K562 (cell line): ENCODE data around the gene APOM. TPM values are rescaled to one million over a fixed set of nuclear protein-coding genes. Genes with fewer than 3 reads are reported as not detected.

ENCODE experiments used
- ATAC-seq: fragments of 200-7000 bp; cut with Tn5 transposase; 3 replicates; pipeline ENCODE4 v1.9.1; 2020; ENCODE audit warnings: moderate library complexity
- BruUV-seq: library from RNA; stranded (reverse); fragments of 400-500 nt; replicated peaks from 2 replicates; lab custom pipeline; 2021; lab: Mats Ljungman, UMichigan
- CTCF ChIA-PET: fragments of 300-600 bp; formaldehyde crosslinking; extraction: SDS; loops from one replicate; lab custom pipeline; 2021; ENCODE audit warnings: low intra/inter-chr PET ratio; lab: Yijun Ruan, JAX
- POLR2A ChIA-PET: fragments of 300-600, 350-650 bp; sonication (Branson Sonifier 250); formaldehyde crosslinking; extraction: SDS; loops from one replicate; lab custom pipeline; 2021; ENCODE audit warnings: antibody characterized with exemption, inconsistent platforms; lab: Yijun Ruan, JAX
- DNase-seq, 4 experiments: peaks; one replicate each; pipeline versions ENCODE4 v3.0.0 to v3.0.0-alpha.2; 2011 to 2018; ENCODE audit warnings: low spot score in 3 of 4, mixed read lengths in 3 of 4; ENCODE audit errors: extremely low read depth in 1 of 4
- FAIRE-seq: peaks from 2 replicates; lab custom pipeline; 2011; peaks lifted over from hg19 to GRCh38; lab: Jason Lieb, UNC
- H2AFZ ChIP-seq: 2 replicates; pipeline ENCODE4 v1.6.0; 2011; ENCODE audit warnings: low read depth, low read length, control low read depth, inconsistent platforms
- H3K27ac ChIP-seq: fragments of 200-600 bp; 3 replicates; pipeline ENCODE4 v1.8.0; 2011; ENCODE audit warnings: low read depth, mild to moderate bottlenecking, control low read depth, inconsistent platforms, low read length, moderate library complexity, mixed read lengths; ENCODE audit errors: extremely low read depth
- H3K27me3 ChIP-seq, 2 experiments: fragments of 300-600 bp in 1 of 2; 2 replicates in 1 of 2; 3 replicates in 1 of 2; pipeline versions ENCODE4 v1.6.0 to v1.8.0; 2011; ENCODE audit warnings: inconsistent platforms in 2 of 2, low read length in 2 of 2, mild to moderate bottlenecking in 1 of 2, mixed read lengths in 1 of 2, moderate library complexity in 1 of 2; ENCODE audit not compliant: control insufficient read depth in 2 of 2, insufficient read depth in 2 of 2
- H3K36me3 ChIP-seq: fragments of 300-600 bp; 3 replicates; pipeline ENCODE4 v1.8.0; 2011; ENCODE audit warnings: mild to moderate bottlenecking, low read length, inconsistent platforms; ENCODE audit not compliant: control insufficient read depth, insufficient read depth
- H3K4me1 ChIP-seq, 2 experiments: fragments of 200-600 bp in 1 of 2; replicated peaks in 1 of 2; 2 replicates in 1 of 2; 3 replicates in 1 of 2; pipeline versions ENCODE4 v1.5.1 to v1.8.0; 2011; ENCODE audit warnings: inconsistent platforms in 2 of 2, low read length in 2 of 2, mild to moderate bottlenecking in 1 of 2, mixed read lengths in 1 of 2, moderate library complexity in 1 of 2; ENCODE audit not compliant: control insufficient read depth in 2 of 2, insufficient read depth in 2 of 2
- H3K4me2 ChIP-seq: 2 replicates; pipeline ENCODE4 v1.6.1; 2011; ENCODE audit warnings: low read length, control low read depth, inconsistent platforms, mixed read lengths; ENCODE audit not compliant: insufficient read depth
- H3K4me3 ChIP-seq: fragments of 200-600 bp; sonication (generic), shearing (Covaris generic); 2 replicates; pipeline ENCODE4 v1.5.1; 2016; ENCODE audit warnings: control low read depth, inconsistent platforms
- H3K79me2 ChIP-seq: fragments of 200-600 bp; 3 replicates; pipeline ENCODE4 v1.8.0; 2011; ENCODE audit warnings: low read length, inconsistent platforms; ENCODE audit not compliant: control insufficient read depth, insufficient read depth
- H3K9ac ChIP-seq, 2 experiments: 2 replicates each; pipeline versions ENCODE4 v1.6.0 to v1.6.1; 2011; ENCODE audit warnings: low read depth in 2 of 2, low read length in 2 of 2, control low read depth in 1 of 2, inconsistent platforms in 1 of 2, mild to moderate bottlenecking in 1 of 2, mixed read lengths in 1 of 2; ENCODE audit not compliant: insufficient read depth in 1 of 2
- H3K9me1 ChIP-seq: one replicate; pipeline ENCODE4 v1.6.0; 2011; ENCODE audit warnings: inconsistent platforms, mild to moderate bottlenecking, low read length, moderate library complexity; ENCODE audit not compliant: control insufficient read depth, insufficient read depth
- H3K9me3 ChIP-seq: replicated peaks from 2 replicates; pipeline ENCODE4 v1.5.1; 2011; ENCODE audit warnings: low read depth, low read length, inconsistent platforms; ENCODE audit not compliant: control insufficient read depth, insufficient read depth
- H4K20me1 ChIP-seq: replicated peaks from 2 replicates; pipeline ENCODE4 v1.6.1; 2011; ENCODE audit warnings: low read length, inconsistent platforms, mixed read lengths; ENCODE audit not compliant: control insufficient read depth, insufficient read depth
- ATF4 ChIP-seq: fragments of 450-650 bp; formaldehyde crosslinking; IDR thresholded peaks from 2 replicates; pipeline ENCODE4 v1.4.0; 2022; ENCODE audit warnings: mild to moderate bottlenecking, moderate library complexity
- CHD2 ChIP-seq: IDR thresholded peaks from 2 replicates; pipeline ENCODE4 v1.6.1; 2011; ENCODE audit warnings: low read depth, low read length
- DACH1 ChIP-seq: fragments of 450-650 bp; IDR thresholded peaks from 2 replicates; pipeline ENCODE4 v1.6.1; 2018; ENCODE audit not compliant: partially characterized antibody
- ETS1 ChIP-seq: conservative IDR thresholded peaks from 2 replicates; pipeline ENCODE4 v1.6.1; 2011; ENCODE audit warnings: low read depth, mild to moderate bottlenecking, low read length; ENCODE audit not compliant: control insufficient read depth
- HBP1 ChIP-seq: fragments of 450-650 bp; formaldehyde crosslinking; IDR thresholded peaks from 2 replicates; pipeline ENCODE4 v1.4.0; 2022; ENCODE audit warnings: missing genetic modification characterization
- MAX ChIP-seq: sonication (generic); formaldehyde crosslinking; IDR thresholded peaks from 2 replicates; pipeline ENCODE4 v1.9.0; 2022; ENCODE audit warnings: mild to moderate bottlenecking, missing genetic modification reagents
- MCM3 ChIP-seq: fragments of 450-650 bp; IDR thresholded peaks from 2 replicates; pipeline ENCODE4 v1.6.1; 2016
- NCOR1 ChIP-seq: fragments of 450-650 bp; IDR thresholded peaks from 2 replicates; pipeline ENCODE4 v1.6.1; 2016; ENCODE audit warnings: mild to moderate bottlenecking, moderate library complexity
- STAT6 ChIP-seq: sonication (generic); formaldehyde crosslinking; IDR thresholded peaks from 2 replicates; pipeline ENCODE4 v1.8.1; 2023; ENCODE audit warnings: mild to moderate bottlenecking, missing genetic modification reagents
- TCF3 ChIP-seq: sonication (generic); formaldehyde crosslinking; IDR thresholded peaks from 2 replicates; pipeline ENCODE4 v1.4.0; 2020; ENCODE audit warnings: mild to moderate bottlenecking, missing genetic modification reagents
- TCF7L2 ChIP-seq: fragments of 150-350 bp; IDR thresholded peaks from 2 replicates; pipeline ENCODE4 v1.6.1; 2016; ENCODE audit warnings: low read depth, mild to moderate bottlenecking, low read length, moderate library complexity
- THAP7 ChIP-seq: fragments of 250-450 bp; sonication (Bioruptor Pico); IDR thresholded peaks from 2 replicates; pipeline ENCODE4 v1.5.0; 2021
- YBX1 ChIP-seq: fragments of 450-650 bp; IDR thresholded peaks from 2 replicates; pipeline ENCODE4 v1.7.1; 2016; ENCODE audit warnings: mild to moderate bottlenecking
- ZNF224 ChIP-seq: sonication (generic); formaldehyde crosslinking; IDR thresholded peaks from 2 replicates; pipeline ENCODE4 v1.8.0; 2022; ENCODE audit warnings: mild to moderate bottlenecking, missing genetic modification reagents
- WGBS: fragments of 100-300 bp; shearing (Covaris generic); methylation state at CpG from one replicate; pipeline ENCODE4 v1.1.6; 2016; ENCODE audit warnings: low coverage, mixed read lengths; ENCODE audit not compliant: insufficient coverage; ENCODE audit errors: missing lambda C conversion rate; 5-methylcytosine and 5-hydroxymethylcytosine counted together
- in situ Hi-C: fragments of 300-500 bp; cut with MboI; formaldehyde crosslinking; loops from 4 replicates; pipeline ENCODE4 v1.15.0; 2018; ENCODE audit warnings: inconsistent platforms, mixed read lengths
- intact Hi-C: fragments of 100-400 bp; cut with micrococcal nuclease; formaldehyde crosslinking; loops from 2 replicates; pipeline ENCODE4 v1.14.2; 2022
- polyA plus RNA-seq, 8 experiments: library from polyadenylated mRNA; depleted of rRNA in 4 of 8; stranded (reverse) in 5 of 8; unstranded in 3 of 8; fragments of >200 nt; fragmentation: Nextera tagmentation in 2 of 8; fragmentation: Illumina TruSeq in 1 of 8; extraction: Ambion mirVana in 2 of 8; extraction: Trizol in 1 of 8; gene quantifications; 2 replicates each; pipeline versions ENCODE4 v1.2.1 to v1.2.3, GENCODE V29; 2011 to 2014; ENCODE audit warnings: inconsistent platforms in 1 of 8, missing spikeins in 1 of 8
- total RNA-seq, 7 experiments: library from RNA; depleted of rRNA in 6 of 7; stranded (reverse); fragments of >200 nt in 6 of 7; fragmentation: Illumina TruSeq in 2 of 7; extraction: Trizol in 2 of 7; gene quantifications; 2 replicates each; pipeline versions ENCODE4 v1.2.1 to v1.2.3, GENCODE V29; 2011 to 2021; ENCODE audit warnings: low replicate concordance in 1 of 7

The APOM gene
- total and polyA plus RNA-seq, 9 of the 15 experiments (the other 6 are each of a cell fraction or from before 2014, with no cell fraction given): 5.7 to 24.3 (median 10.4) TPM

GRCh38 chr6:31664790-31665500, 9.3 kb downstream of the APOM start, which contains the start of gene GPANK1:
Gene GPANK1 (minus strand): TSS chr6:31664997. CDS start chr6:31664478, 519 bp downstream.
- 0 out of 2 replicates have a peak, but pooled peaks cover 3% of the 10 kb centered on the region for H4K20me1 ChIP-seq
- WGBS: 1% methylated on average over 39 of the region's 39 CpGs
- H3K4me2 ChIP-seq: peak within 1 kb of the TSS; percentile 93
- peak; percentile 65 for ATAC-seq
- DNase-seq: peak in 3 of 4 experiments; percentile 71 to 100 (median 90)
- ChIA-PET POLR2A (interaction anchor here (0.6 to 9.8 kb wide), 54 partner anchors 7 to 1692 kb away, joined by 3 to 267 read pairs (median 6); partner anchors contain the start of genes ABHD16A, APOM, BAG6 and CLIC1), CTCF (no interaction called here)
- peak within 1 kb of the TSS; percentile 96 to 97 for H3K9ac ChIP-seq
- H3K4me1 ChIP-seq: peaks cover 36 to 46% of the 10 kb centered on the region in 2 experiments; a peak in 4 of 5 replicates
- H2AFZ ChIP-seq: peak within 1 kb of the TSS; percentile 62
- H3K36me3 ChIP-seq: peaks cover 61% of the 10 kb centered on the region
- peak; percentile 99 for FAIRE-seq
- in situ Hi-C loops (loop anchor here (5.0 kb wide), 2 partner anchors 118 to 197 kb away; partner anchors contain the start of genes ATP6V1G2, NEU1 and NFKBIL1), intact Hi-C loops (loop anchor here (1.0 to 10.0 kb wide), 7 partner anchors 13 to 510 kb away; partner anchors contain the start of genes ABHD16A, AGPAT1, ATP6V1G2 and BAG6)
- peaks cover 84% of the 10 kb centered on the region for H3K79me2 ChIP-seq
- BruUV-seq: no TSS peak
- H3K4me3 ChIP-seq: peak within 1 kb of the TSS; percentile 66
- peak within 1 kb of the TSS; percentile 97 for H3K27ac ChIP-seq
- H3K9me3 ChIP-seq: no peaks in the 10 kb centered on the region
- H3K27me3 ChIP-seq: no peaks in the 10 kb centered on the region
- no peaks in the 10 kb centered on the region for H3K9me1 ChIP-seq
- TF ChIP-seq CHD2: peak; percentile 20; the same call in 1 of the 2 replicates
- TF ChIP-seq ATF4 (CRISPR knock-in tag): peak; percentile 28; the same call in 1 of the 2 replicates
- peak; percentile 89 for TF ChIP-seq MAX (CRISPR knock-in tag)
- TF ChIP-seq MCM3: no peak
- TF ChIP-seq DACH1: no peak
- TF ChIP-seq TCF3 (CRISPR knock-in tag): peak; percentile 48
- peak; percentile 62 for TF ChIP-seq HBP1
- TF ChIP-seq THAP7 (CRISPR knock-in tag): peak; percentile 47; the same call in 1 of the 2 replicates
- TF ChIP-seq STAT6 (CRISPR knock-in tag): peak; percentile 97; the same call in 1 of the 2 replicates
- no peak for TF ChIP-seq YBX1
- no peak; the same call in 1 of the 2 replicates for TF ChIP-seq ETS1
- TF ChIP-seq ZNF224: peak; percentile 85; the same call in 1 of the 2 replicates
- TF ChIP-seq TCF7L2: peak; percentile 96
- TF ChIP-seq NCOR1: no peak
